ENCODE results near the gene AUTS2.
"Not testable (repeated sequence)": the region's sequence is repeated elsewhere in the genome, so short reads cannot be mapped to it uniquely, and the experiment has no call there.

Gene AUTS2

DNA sequence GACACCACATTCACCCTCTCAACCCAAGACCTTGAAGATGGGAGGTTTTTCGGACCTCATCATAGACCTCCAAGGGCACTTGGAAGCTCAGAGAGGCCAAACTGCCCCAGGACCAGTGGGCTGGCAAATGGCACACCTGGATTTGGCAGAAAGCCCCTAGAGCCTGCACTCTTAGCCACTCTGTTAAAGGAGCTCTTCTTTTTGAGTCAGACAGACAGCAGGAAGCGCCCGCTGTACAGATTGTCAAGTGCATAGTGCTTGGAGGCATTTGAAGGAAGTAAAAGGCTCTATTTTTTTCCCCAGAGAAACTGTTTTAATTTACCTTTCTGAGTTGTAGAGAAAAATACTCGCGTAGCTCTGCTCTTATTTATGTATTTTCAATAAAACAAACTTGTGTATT is 1125.1 kb downstream of the AUTS2 start:
- DNase-seq = no peak

DNA sequence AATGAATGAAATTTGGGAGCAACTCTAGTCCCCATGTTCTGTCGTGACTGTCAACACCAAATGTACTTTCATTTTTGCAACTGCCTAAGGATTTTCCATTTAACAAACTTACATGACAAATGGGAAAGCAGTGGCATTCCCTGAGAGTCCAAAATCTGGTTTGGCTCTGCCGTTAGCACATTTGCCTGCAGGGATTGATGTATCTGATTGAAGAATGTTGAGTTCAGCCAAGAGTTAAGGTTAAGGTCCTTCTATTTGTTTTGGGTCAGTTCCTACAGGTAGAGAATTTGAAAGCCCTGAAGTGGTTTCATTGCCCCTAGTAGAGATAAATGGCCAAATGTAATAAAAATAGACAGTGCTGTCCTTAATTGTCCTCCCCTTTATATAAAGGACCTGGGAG is 1127.2 kb downstream of the AUTS2 start:
- DNase-seq = no peak

DNA sequence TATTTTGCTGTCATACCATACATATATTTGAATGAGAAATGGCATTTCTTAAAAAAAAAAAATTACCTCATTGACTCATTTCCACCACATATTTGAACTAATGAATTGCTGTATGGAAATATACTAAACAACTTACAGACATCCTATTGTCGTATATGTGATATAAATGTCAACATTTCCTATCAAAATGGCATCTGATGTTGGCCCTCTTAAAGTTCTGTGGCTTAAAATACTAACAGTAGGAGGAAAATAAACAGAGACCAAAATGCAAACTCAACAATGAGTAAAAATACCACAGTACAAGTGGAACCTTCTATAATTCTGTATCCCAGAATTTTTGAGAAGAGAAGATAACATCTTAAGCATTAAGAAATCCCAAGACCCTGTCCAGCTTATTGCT is 1128.0 kb downstream of the AUTS2 start:
- no peak for DNase-seq

DNA sequence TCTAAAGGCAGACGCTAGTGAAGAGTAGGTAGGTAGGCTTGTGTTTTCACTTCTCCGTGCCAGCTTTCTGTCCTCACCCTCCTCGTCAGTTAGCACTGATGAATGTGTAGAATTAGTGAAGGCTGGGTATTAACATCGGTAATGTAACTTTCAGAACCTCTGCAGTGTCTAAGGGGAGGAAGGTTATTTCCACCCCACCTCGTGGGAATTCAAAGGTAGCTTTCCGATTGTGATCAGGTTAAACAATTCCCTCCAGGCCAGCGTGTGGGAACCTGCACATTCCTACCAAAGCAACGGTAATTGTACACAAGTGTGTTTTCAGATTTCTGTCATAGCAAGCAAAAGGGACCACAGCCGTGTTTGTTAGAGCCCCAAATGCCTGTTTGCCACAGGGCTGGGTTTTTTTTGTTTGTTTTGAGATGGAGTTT is 1128.7 kb downstream of the AUTS2 start:
- DNase-seq = no peak

DNA sequence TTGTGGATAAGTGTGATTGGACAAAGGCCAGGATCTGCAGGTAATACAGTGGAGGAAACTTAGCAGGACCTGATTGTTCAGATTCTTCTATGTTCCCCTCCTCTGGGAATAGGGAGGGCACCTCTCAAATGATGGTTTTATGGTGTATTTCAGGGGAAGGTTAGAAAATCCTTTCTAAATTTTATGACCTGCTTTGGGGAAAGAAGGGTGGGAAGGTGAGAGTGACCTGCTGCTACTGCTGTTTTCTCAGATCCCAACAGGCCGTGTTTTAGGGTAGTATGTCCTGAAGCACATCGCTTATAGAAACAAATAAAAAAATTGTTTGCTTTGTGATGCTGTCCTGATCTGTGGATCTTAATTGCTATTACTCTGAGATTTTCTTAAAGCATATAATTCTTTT is 1129.6 kb downstream of the AUTS2 start:
- no peak for DNase-seq

DNA sequence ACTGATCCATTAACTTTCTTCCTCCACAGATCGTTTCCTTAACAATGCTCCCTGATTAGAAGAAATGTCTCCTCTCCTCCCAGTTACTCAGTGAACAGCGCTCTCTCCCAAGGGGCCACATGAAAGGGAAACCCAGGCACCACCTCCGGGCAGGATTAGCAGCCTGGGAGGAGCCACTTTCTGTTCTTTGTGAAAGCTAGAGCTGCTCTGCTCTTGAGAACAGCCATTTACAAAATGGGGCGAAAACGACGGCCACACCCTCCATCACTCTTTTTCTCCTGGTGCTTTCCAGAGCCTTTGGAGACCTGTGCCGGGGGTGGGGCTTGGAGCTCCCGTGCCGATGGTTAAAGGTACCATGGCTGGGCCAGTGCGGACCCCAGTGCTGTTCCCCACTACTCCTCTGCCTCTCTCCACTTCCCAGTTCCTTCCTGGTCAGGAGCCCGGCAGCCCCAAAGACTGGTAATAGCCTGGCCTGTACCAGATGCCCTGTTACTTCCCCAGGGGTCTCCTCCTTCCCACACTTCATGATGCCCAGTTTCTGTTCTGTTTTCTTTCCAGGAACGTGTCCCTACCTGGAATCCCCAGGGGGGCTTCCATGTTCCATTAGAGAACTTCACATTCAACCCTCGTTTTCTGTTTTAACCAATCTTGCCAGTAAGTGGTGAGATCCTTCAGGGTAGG is 1130.7 kb downstream of the AUTS2 start:
- DNase-seq = no peak

DNA sequence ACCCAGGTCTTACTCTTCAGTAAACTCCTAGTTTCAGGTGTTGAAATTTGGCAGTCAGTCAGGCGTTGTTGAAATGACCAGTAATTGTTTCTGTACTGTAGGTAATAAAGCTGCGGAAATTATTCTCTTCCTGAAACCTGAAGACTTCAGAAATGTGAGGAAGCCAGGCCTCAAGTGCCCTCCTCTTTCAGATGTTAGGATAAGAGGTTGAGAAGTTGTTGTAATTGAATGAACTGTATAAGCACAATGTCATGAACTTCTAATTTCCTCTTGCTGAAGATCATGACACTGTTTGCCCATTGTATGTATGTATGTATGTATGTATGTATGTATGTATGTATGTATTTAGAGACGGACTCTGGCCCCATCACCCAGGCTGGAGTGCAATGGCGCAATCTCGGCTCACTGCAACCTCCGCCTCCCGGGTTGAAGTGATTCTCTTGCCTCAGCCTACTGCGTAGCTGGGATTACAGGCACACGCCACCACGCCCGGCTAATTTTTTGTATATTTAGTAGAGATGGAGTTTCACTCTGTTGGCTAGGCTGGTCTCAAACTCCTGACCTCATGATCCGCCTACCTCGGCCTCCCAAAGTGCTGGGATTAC is 1131.4 kb downstream of the AUTS2 start:
- DNase-seq = not testable (repeated sequence)

DNA sequence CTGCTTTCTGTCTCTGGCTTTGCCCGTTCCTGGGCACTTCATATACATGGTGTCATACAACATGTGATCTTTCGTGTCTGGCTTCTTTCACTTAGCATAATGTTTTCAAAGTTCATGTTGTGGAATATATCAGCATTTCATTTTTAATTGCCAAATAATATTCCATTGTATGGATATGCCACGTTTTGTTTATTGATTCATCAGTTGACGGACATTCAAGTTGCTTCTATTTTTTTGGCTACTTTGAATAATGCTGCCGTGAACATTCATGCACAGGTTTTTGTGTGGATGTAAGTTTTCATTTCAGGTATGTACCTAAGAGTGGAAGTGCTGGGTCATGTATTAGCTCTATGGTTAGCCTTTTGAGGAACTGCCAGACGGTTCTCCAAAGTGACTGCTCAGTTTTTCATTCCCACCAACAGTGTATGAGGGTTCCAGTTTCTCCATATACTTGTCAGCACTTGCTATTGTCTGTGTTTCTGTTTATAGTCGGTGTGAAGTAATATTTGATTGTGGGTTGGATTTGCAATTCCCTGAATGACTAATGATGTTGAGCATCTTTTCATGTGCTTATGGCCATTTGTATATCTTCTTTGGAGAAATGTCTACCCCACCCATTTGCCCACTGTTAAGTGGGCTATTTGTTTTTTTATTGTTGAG is 1132.3 kb downstream of the AUTS2 start:
- no peak for DNase-seq

DNA sequence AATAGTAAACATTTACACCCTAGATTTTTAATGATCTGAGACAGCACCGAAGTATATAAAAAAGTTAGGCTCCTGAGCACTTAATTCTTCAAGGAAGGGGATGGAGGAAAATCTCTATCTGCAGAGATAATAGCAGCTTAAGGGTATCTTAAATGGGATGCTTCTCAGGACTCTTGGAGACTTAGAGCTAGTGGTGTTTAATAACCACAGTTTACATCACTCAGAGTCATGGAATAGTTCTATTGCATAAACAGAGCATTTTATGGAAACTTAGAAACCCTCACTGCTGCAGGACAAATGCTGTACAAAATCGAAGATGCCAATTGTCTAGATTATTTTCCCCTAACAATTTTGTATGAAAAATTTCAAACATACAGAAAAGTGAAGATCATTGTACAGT is 1134.8 kb downstream of the AUTS2 start:
- DNase-seq = no peak

DNA sequence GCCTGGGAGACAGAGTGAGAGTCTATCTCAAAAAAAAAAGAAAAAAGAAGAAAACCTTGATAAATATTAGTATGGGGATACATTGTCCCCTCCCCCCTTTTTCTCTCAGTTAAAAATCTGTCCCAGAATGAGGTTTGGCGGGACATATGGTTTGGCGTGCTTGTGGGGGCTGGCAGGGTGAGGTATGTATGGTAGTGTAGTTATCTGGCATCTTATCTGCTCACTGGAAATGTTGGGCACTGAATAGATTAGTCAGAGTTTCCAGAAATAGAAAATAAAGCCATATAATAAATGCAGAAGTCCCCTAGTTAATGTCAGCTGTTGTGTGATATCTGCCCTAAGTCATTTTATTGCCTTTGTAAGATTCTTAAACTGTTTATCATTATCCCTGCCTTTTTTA is 1136.1 kb downstream of the AUTS2 start:
- no peak for DNase-seq

DNA sequence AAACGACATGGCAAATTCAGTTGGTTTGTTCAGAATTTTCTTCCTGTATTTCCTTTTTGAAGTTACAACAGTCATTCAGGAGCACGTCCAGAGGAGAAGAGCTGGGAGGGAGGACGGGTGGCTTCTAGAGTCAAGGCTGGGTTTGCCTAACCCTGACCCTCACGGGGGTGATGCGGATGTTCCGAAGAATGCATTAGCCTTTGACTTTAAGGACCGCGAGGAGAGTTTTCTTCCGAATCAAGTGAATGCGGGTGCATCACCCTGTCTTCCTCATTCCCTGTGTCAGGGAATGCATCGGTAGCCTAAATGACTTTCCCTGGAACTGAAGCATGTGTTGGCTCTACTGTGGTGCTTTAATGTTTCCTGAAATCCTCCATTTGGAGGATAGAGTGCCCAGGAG is 1137.0 kb downstream of the AUTS2 start:
- DNase-seq = no peak

DNA sequence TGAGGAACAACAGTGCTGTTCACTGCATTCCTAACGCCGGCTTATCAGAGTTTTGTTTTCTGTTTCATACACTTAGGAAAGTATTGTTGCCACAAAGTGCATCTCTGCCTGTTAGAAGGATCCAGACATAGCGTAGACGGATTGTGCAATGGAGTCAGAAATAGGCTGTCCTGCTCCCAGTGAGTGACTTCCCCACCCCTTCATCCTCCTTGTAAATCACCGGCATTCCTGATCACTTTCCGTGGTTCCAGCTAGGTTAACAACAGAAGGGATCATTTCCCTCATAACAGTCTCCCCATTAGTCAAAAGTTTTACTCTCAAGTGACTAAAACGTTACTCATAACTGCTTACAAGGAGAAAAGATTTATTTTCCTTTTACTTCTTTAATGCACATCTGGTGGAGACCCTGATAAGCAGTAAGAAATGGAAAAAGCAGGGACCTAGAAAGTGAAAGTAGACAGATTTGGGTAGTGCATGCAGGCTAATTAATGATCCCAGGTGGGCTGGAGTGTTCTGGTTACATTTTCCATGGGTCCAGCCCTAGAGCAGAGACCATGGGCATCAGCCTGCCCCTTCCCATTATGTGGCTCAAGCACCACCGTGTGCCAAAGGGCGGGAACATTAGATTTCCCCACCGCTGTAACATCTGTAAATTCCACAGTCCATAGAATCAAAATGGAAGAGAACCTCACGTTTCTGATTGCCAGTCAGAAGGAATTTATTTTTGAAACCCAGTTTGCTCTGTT is 1138.6 kb downstream of the AUTS2 start:
- DNase-seq = no peak

DNA sequence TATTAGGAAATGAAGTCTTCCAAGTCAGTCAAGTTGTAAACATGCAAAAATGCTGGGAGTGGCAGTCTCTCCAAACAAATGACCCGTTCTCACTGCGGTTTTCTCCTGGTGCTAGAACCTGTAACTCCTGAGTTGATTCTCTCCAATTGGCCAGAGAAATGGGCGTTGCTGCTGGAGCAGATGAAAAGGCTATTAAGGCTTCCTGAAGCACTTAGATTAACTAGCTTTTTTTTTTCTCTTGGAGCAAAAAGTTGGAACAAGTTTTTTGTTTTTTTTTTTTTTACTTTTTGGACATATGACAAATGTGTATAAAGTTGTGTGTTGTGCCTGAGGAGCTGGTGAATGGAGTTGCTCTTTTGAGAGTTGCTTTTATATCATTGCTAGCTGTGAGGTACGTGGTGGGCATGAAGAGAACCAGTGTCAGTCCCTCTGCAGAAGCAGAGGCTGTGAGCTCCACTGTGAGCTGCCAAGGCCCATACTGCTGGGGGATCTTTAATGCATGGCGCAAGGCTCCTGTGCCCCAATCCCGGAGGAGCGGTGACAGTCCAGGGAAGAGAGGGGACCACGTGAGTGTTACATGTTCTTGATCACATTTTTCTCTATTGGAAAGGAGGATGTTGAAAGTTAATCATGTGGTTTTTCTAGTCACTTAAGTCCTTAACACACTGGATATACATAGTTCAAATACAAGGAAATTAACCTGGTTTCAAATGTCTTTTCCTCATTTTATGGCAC is 1140.0 kb downstream of the AUTS2 start:
- no peak for DNase-seq

DNA sequence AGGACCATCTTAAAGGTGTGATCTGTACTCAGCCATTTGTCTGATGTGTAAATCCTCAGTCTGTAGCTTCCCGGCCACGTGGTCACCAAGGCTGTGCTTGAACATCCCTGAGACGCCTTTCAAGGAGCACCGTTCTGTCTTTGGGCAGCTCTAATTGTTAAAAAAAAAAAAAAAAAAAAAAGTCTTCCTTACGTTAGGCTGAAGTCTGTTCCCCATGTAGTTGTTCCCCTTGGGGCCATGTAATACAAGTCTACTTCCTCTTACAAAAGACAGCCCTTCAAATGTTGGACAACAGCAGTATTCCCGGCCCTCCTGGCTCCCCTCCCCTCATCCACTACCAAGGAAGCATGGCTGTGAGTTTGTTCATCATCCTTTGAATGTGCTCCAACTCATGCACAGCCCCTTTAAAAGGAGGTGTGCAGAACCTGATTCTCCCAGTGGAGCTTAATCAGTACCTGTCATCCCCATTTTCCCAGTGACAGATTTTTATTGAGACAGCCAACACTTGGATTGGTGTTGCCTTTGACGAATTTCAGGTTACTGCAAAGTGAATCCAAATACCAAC is 1141.5 kb downstream of the AUTS2 start:
- DNase-seq = no peak

DNA sequence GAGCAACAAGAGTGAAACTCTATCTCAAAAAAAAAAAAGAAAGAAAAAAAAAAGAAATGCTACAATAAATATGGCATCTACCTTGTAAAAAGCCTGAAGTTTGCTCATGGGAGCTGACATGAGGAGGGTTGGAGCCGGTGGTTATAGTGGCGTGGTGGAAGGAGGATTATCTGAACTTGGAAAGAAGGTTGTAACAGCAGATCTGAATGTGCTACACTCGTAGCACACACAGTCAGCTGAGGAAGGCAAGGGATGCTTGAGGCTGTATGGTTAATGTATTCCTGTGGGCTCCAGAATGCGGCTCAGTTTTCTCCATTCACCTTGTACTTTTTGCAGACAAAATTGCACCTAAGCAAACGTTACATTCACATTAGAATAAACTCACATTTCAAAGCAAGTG is 1143.4 kb downstream of the AUTS2 start:
- no peak for DNase-seq

DNA sequence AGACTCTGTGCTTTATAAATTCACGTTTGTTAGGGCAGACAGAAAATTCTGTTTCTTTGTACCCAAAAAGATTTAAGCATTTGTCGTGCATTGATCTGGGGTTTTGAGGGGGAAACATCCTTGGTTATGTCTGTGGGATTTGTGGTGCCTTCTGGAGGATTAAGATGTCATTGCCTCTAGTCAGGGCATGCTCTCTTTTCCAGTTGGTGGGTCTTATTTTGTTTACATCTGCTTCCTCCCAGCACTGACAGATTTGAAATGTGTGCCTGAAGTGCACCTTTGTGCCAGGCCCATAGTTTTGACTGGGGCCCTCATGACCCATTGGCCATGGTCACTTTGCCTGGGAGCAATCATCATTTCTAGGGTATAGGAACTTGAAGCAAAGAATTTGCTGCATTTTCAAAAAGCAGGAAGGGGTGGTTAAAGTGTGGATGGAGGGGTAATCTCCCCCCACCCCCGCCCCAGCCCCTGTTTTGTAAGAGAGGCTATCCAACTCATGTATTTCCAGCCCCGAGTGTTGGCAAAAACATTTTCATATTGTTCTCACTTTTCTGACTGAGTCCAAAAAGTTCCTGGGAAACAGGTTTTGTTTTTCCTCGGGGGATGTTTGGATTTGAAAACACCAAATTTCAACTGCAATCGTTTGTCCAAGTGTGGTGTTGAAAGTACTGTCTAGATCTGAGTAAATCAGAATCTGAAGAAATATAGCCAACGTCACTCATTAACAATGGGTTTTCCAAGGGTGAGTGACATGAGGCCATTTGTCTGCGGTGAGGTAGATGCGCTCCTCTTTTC is 1145.5 kb downstream of the AUTS2 start:
- DNase-seq = no peak

DNA sequence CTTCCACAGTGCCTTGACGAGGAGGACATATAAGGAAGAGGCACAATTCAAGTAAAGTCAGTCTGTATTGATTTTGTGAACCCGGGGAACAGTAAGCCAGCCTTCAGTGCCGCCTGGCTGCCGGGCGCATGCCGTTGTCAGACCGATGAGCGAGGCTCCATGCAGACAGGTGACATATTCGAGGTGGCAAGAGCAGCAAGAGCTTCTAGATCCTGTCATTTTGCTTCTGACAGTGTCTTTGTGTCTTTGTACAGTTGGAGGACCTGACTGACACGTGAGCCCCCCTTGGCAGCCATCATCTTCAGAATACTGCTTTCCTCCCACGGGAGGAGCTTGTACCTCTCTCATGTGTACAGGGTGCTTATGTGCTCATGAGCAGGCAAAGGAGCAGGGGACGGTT is 1146.2 kb downstream of the AUTS2 start:
- no peak for DNase-seq

DNA sequence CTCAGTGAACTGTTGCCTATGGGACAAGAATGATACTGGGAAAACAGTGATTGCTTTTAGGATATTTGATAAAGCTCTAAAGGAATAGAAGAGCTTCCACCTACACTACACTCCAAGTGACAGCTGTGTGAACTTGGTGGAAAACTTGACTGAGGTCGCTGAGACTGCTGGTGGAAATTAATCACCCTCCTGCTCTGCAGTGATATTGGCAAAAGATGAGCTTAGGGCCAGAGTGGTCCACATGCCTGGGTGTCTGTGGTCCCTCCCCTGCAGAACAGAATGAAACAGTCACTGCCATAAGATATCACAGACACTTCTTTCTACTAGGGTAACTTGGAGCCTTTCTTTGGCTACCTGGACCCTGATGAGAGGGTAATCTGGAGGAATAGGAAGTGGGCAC is 1151.6 kb downstream of the AUTS2 start:
- DNase-seq = no peak

DNA sequence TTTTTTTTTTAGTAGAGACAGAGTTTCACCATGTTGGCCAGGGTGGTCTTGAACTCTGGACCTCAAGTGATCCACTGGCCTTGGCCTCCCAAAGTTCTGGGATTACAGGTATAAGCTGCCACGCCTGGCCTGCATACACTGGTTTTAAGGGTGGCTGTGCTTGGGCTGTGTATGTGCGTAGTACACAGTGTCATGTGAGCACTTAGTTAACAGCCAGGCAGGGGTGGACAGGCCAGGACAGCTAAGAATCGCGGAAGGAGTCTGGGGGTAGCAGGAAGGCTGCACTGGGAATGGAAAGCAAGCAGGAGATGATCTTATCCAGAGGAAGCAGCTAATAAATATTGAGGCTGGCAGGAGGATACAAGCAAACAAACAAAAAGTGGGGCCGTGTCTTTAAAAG is 1153.6 kb downstream of the AUTS2 start:
- no peak for DNase-seq

DNA sequence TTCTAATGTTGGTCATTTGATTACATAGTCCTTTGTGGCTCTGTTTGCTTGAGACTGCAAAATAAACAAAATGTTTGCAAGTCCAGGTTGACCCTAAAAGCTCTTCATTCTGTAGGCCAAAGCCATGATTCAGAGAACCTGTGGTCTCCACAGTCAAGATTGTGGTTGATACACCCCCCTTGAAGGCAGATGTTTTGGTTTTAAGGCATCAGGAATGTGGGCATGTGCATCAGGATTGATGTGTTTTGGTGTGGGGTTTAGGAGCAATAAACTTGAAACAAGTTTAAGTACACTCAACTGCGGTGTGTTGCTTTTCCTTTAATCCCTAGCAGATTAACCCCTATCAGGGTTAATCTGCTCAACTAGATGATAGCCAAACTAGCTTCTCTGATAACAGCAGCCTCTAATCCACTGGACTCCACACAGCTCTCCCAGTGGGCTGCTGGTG is 1154.5 kb downstream of the AUTS2 start:
- no peak for DNase-seq

DNA sequence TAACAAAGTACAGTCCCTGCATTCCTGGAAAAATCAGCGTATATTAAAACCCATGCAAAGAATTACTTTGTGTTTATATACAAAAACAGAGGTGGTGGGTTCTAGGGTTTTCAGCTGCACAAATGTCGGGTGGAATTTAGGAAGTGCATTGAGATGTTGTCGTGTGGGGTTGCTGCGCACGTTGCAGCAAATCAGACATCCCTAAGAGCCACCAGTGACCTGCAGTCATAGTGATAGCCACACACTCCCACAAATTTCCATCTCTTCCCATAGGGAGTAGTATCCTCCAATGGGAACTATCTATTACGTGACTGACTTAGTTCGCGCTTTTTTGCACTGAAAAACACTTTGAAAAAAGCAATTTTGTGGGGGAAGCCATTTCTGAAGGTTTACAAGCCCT is 1158.5 kb downstream of the AUTS2 start:
- no peak for DNase-seq

DNA sequence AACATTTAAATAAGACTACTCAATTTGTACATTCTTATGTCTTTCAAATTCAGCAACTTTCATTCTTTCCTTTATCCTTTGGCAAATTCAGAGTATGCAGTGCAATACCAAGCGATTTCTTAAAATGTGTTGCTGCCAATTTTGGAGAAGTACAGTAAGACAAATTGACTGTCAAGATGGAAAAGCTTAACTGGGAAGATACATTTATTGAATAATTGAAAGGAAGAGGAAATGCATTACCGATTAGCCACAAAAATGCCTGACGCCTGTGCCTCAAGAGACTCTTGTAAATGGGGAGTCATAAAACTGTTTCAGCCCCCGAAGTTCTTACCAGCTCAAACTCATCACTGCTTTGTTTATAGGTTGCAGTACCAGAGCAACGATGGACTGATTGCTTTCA is 1160.4 kb downstream of the AUTS2 start:
- no peak for DNase-seq

All from NK-92 treated with Interleukin-12 subunit alpha and Interleukin-12 subunit beta, amount 100 ng/mL, for 24 hours (cell line).